Bronchial epithelial cell (primary cell): ENCODE data around the gene GCK. TPM values are rescaled to one million over a fixed set of nuclear protein-coding genes. Genes with fewer than 3 reads are reported as not detected.

Experiments used
- DNase-seq: peaks from one replicate; pipeline ENCODE4 v3.0.0-alpha.2; 2010; ENCODE audit warnings: low read depth
- FAIRE-seq: peaks from 2 replicates; lab custom pipeline; 2011; peaks lifted over from hg19 to GRCh38; lab: Jason Lieb, UNC
- H3K27me3 ChIP-seq: 2 replicates; pipeline ENCODE4 v1.5.1; 2011; ENCODE audit warnings: low read length; ENCODE audit not compliant: control insufficient read depth, insufficient read depth
- H3K36me3 ChIP-seq: 2 replicates; pipeline ENCODE4 v1.5.1; 2011; ENCODE audit warnings: low read length; ENCODE audit not compliant: control insufficient read depth, insufficient read depth
- H3K4me3 ChIP-seq: 2 replicates; pipeline ENCODE4 v1.5.1; 2011; ENCODE audit warnings: mild to moderate bottlenecking, low read depth, low read length, control low read depth
- CTCF ChIP-seq: IDR thresholded peaks from 2 replicates; pipeline ENCODE4 v1.5.1; 2011; ENCODE audit warnings: mild to moderate bottlenecking, moderate library complexity, low read length, control low read depth, inconsistent platforms; ENCODE audit not compliant: insufficient read depth, severe bottlenecking
- total RNA-seq: library from RNA; depleted of rRNA; stranded (reverse); fragments of >200 nt; gene quantifications from 2 replicates; pipeline ENCODE4 v1.2.1, GENCODE V29; 2014

GCK gene
- total RNA-seq, 1 donor from 2014 or later: 0.53 TPM

- FAIRE-seq (no peak), DNase-seq (no peak)
- Histone ChIP-seq H3K4me3 (no peak overlapping the region), H3K27me3 (no peaks in the 10 kb centered on the region), H3K36me3 (peaks cover 23% of the 10 kb centered on the region)
- no peak for TF ChIP-seq CTCF
Measured at GRCh38 chr7:44120395-44120794, 68.8 kb downstream of the GCK start.

- DNase-seq: no peak
- TF ChIP-seq CTCF: no peak
- H3K27me3 ChIP-seq: no peaks in the 10 kb centered on the region
- H3K36me3 ChIP-seq: peaks cover 23% of the 10 kb centered on the region
- H3K4me3 ChIP-seq: no peak overlapping the region
- no peak for FAIRE-seq
Measured at GRCh38 chr7:44119829-44120380, 69.3 kb downstream of the GCK start.

GRCh38 chr7:44117801-44118429 lies 71.3 kb downstream of the GCK start:
- no peak for FAIRE-seq
- Histone ChIP-seq H3K27me3 (no peaks in the 10 kb centered on the region), H3K36me3 (peaks cover 24% of the 10 kb centered on the region), H3K4me3 (no peak overlapping the region)
- TF ChIP-seq CTCF: no peak
- DNase-seq: no peak

- no peak for FAIRE-seq
Measured at GRCh38 chr7:44116789-44117666, 72.2 kb downstream of the GCK start.

GRCh38 chr7:44116087-44116788 lies 73.0 kb downstream of the GCK start:
- Histone ChIP-seq H3K27me3 (no peaks in the 10 kb centered on the region), H3K36me3 (peaks cover 20% of the 10 kb centered on the region), H3K4me3 (no peak overlapping the region)
- no peak for TF ChIP-seq CTCF
- DNase-seq (no peak), FAIRE-seq (no peak)

More at GRCh38 chr7:44116789-44117666, 72.2 kb downstream of the GCK start:
- DNase-seq: no peak
- no peaks in the 10 kb centered on the region for H3K27me3 ChIP-seq
- H3K36me3 ChIP-seq: peaks cover 24% of the 10 kb centered on the region
- H3K4me3 ChIP-seq: no peak overlapping the region
- no peak for TF ChIP-seq CTCF
